ENCODE results near the gene C11orf21.

Gene C11orf21

GRCh38 chr11:2271327-2272227 is 30.1 kb downstream of the C11orf21 start:
- no peak for DNase-seq (ENCODE audit: low spot score)

GRCh38 chr11:2271077-2271326 is 30.7 kb downstream of the C11orf21 start:
- no peak for DNase-seq (ENCODE audit: low spot score)

- no peak for DNase-seq (ENCODE audit: low spot score)
Measured at GRCh38 chr11:2270322-2271076, 31.2 kb downstream of the C11orf21 start, which contains the start of gene ASCL2. TSS of gene ASCL2 (minus strand) at chr11:2270588. CDS start at chr11:2270332, 256 bp downstream.

GRCh38 chr11:2269601-2270321 is 32.0 kb downstream of the C11orf21 start:
- no peak for DNase-seq (ENCODE audit: low spot score)

- DNase-seq (ENCODE audit: low spot score): no peak
Measured at GRCh38 chr11:2268729-2269600, 32.8 kb downstream of the C11orf21 start.

- no peak for DNase-seq (ENCODE audit: low spot score)
Measured at GRCh38 chr11:2267851-2268728, 33.6 kb downstream of the C11orf21 start.

GRCh38 chr11:2267306-2267850 is 34.3 kb downstream of the C11orf21 start:
- no peak for DNase-seq (ENCODE audit: low spot score)

- no peak for DNase-seq (ENCODE audit: low spot score)
Measured at GRCh38 chr11:2266586-2267305, 35.0 kb downstream of the C11orf21 start.

- no peak for DNase-seq (ENCODE audit: low spot score)
Measured at GRCh38 chr11:2265854-2266585, 35.7 kb downstream of the C11orf21 start.

- no peak for DNase-seq (ENCODE audit: low spot score)
Measured at GRCh38 chr11:2265396-2265795, 36.3 kb downstream of the C11orf21 start.

GRCh38 chr11:2264366-2265053 is 37.2 kb downstream of the C11orf21 start:
- DNase-seq (ENCODE audit: low spot score): no peak

- DNase-seq (ENCODE audit: low spot score): no peak
Measured at GRCh38 chr11:2263724-2264360, 37.9 kb downstream of the C11orf21 start.

GRCh38 chr11:2263071-2263565 is 38.6 kb downstream of the C11orf21 start:
- DNase-seq (ENCODE audit: low spot score): no peak

- DNase-seq (ENCODE audit: low spot score): no peak
Measured at GRCh38 chr11:2262301-2263070, 39.2 kb downstream of the C11orf21 start.

GRCh38 chr11:2261436-2262230 is 40.1 kb downstream of the C11orf21 start:
- DNase-seq (ENCODE audit: low spot score): no peak
